ENCODE measurements around the gene DNAJC27. TPM values are rescaled to one million over a fixed set of nuclear protein-coding genes. Genes with fewer than 3 reads are reported as not detected.

The DNAJC27 gene
- total RNA-seq, 120 experiments from 2014 or later: 10.6 to 31.2 (median 20.7) TPM

Other genes with a start within 250 kb of the DNAJC27 start
- gene PTRHD1, start 178.6 kb downstream of the DNAJC27 start, total RNA-seq: 10 to 100 TPM; 12.2 to 33.9 (median 21.9) TPM
- 10 to 100 TPM in 27 of 120 experiments, 1 to 10 TPM in 93; 4.9 to 17.9 (median 8.5) TPM for gene CENPO, start 178.5 kb downstream of the DNAJC27 start, total RNA-seq
- 100 to 1,000 TPM in 39 of 120 experiments, 10 to 100 TPM in 81; 67.4 to 150 (median 95.0) TPM for gene ADCY3, start 51.7 kb downstream of the DNAJC27 start, total RNA-seq
- gene EFR3B, start 70.1 kb upstream of the DNAJC27 start, total RNA-seq: 100 to 1,000 TPM in 6 of 120 experiments, 10 to 100 TPM in 114; 44.3 to 131 (median 75.5) TPM
- gene POMC, start 196.6 kb upstream of the DNAJC27 start, total RNA-seq: 1 to 10 TPM in 55 of 120 experiments, under 1 TPM in 47, not detected in 18; 0.39 to 5.2 (median 1.1) TPM

Measured in dorsolateral prefrontal cortex (tissue), 118 donors.